Osteoblast (primary cell): ENCODE results near the gene GPR107. TPM values are rescaled to one million over a fixed set of nuclear protein-coding genes. Genes with fewer than 3 reads are reported as not detected.

Experiments
- DNase-seq: peaks from one replicate; pipeline ENCODE4 v3.0.0; 2011; ENCODE audit warnings: low spot score, mixed read lengths; ENCODE audit not compliant: insufficient read length; ENCODE audit errors: missing footprints
- H2AFZ ChIP-seq: 2 replicates; pipeline ENCODE4 v1.6.0; 2011; ENCODE audit warnings: mild to moderate bottlenecking, low read length
- H3K27ac ChIP-seq: 2 replicates; pipeline ENCODE4 v1.5.1; 2011; ENCODE audit warnings: mild to moderate bottlenecking, low read depth, low read length, moderate library complexity
- H3K27me3 ChIP-seq: 2 replicates; pipeline ENCODE4 v1.6.0; 2012; ENCODE audit warnings: mild to moderate bottlenecking, control low read depth, inconsistent platforms, low read length, moderate library complexity; ENCODE audit not compliant: insufficient read depth
- H3K36me3 ChIP-seq: 2 replicates; pipeline ENCODE4 v1.5.1; 2011; ENCODE audit warnings: mild to moderate bottlenecking, low read length, control low read depth, moderate library complexity; ENCODE audit not compliant: insufficient read depth
- H3K4me1 ChIP-seq: 2 replicates; pipeline ENCODE4 v1.5.1; 2011; ENCODE audit warnings: mild to moderate bottlenecking, low read length, control low read depth, moderate library complexity; ENCODE audit not compliant: insufficient read depth
- H3K4me2 ChIP-seq: 2 replicates; pipeline ENCODE4 v1.6.0; 2011; ENCODE audit warnings: mild to moderate bottlenecking, low read length; ENCODE audit not compliant: insufficient read depth
- H3K4me3 ChIP-seq: fragments of 200-600 bp; sonication (generic); 3 replicates; pipeline ENCODE4 v1.5.1; 2012; ENCODE audit warnings: mild to moderate bottlenecking, low read length, inconsistent platforms; ENCODE audit not compliant: insufficient read depth
- H3K79me2 ChIP-seq: 2 replicates; pipeline ENCODE4 v1.6.0; 2012; ENCODE audit warnings: mild to moderate bottlenecking, low read length, control low read depth, inconsistent platforms; ENCODE audit not compliant: insufficient read depth
- H3K9me3 ChIP-seq: 2 replicates; pipeline ENCODE4 v1.5.1; 2011; ENCODE audit warnings: low read depth, low read length, control low read depth
- H4K20me1 ChIP-seq: 2 replicates; pipeline ENCODE4 v1.6.0; 2012; ENCODE audit warnings: mild to moderate bottlenecking, low read length, control low read depth; ENCODE audit not compliant: insufficient read depth
- total RNA-seq: library from RNA; depleted of rRNA; stranded (reverse); fragments of >200 nt; gene quantifications from 2 replicates; pipeline ENCODE4 v1.2.3, GENCODE V29; 2012
- TF ChIP-seq, protein P1 (sequence below): IDR thresholded peaks from 2 replicates; pipeline ENCODE4 v1.5.1; 2011; ENCODE audit warnings: mild to moderate bottlenecking, low read depth, low read length, moderate library complexity; ENCODE audit errors: extremely low read depth

Gene GPR107
- total RNA-seq, 1 donor, result 25.3 TPM

DNA sequence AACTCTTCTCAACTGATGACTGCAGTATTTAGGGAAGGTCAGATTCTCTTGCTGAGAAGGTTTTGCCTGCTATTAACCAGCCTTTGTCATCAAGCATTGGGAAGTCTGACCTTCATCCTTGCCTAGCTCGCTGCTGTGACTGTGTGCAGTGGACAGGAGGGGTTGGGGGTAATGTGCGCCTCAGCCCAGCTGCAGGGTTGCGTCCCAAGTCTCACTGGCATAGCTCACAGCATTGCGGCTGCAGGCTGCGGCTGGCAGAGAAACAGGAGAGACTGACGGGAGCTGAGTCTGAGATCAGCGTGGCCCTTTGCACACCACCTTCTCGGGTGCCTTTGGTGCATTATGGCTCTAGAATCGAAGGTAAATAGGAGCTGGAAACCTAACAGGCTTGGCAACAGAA is 62.6 kb downstream of the GPR107 start:
- Histone ChIP-seq H4K20me1 (no peaks in the 10 kb centered on the region), H2AFZ (no peak overlapping the region), H3K4me3 (no peak overlapping the region), H3K27ac (no peak overlapping the region), H3K4me1 (peaks cover 22% of the 10 kb centered on the region), H3K79me2 (peaks cover 5% of the 10 kb centered on the region), H3K4me2 (no peak overlapping the region), H3K27me3 (no peaks in the 10 kb centered on the region), H3K9me3 (no peaks in the 10 kb centered on the region), H3K36me3 (peaks cover 17% of the 10 kb centered on the region)
- TF ChIP-seq, protein P1, sequence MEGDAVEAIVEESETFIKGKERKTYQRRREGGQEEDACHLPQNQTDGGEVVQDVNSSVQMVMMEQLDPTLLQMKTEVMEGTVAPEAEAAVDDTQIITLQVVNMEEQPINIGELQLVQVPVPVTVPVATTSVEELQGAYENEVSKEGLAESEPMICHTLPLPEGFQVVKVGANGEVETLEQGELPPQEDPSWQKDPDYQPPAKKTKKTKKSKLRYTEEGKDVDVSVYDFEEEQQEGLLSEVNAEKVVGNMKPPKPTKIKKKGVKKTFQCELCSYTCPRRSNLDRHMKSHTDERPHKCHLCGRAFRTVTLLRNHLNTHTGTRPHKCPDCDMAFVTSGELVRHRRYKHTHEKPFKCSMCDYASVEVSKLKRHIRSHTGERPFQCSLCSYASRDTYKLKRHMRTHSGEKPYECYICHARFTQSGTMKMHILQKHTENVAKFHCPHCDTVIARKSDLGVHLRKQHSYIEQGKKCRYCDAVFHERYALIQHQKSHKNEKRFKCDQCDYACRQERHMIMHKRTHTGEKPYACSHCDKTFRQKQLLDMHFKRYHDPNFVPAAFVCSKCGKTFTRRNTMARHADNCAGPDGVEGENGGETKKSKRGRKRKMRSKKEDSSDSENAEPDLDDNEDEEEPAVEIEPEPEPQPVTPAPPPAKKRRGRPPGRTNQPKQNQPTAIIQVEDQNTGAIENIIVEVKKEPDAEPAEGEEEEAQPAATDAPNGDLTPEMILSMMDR, result no peak
- DNase-seq, result no peak

DNA sequence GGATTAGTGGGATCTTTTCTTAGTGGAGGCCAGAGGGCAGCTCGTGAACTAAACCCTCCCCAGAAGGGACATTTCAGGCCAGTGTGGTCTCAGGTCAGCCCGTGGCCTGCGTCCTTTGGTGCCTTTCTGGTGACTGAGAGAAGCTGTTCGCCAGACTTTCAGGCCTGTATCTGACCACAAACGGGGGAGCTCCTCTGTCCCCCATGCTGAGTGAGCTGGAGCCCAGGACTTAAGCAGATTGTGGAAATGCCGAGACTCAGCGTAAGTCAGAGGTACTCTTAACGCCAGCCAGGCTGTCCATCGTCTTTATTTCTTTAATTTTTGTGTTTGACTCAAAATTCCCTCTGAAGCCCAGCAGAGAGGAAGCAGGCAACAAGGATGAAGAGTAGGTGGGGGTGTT is 63.7 kb downstream of the GPR107 start:
- Histone ChIP-seq H3K79me2 (peaks cover 5% of the 10 kb centered on the region), H3K27me3 (no peaks in the 10 kb centered on the region), H3K4me3 (no peak overlapping the region), H3K27ac (peak overlapping the region; percentile 78), H3K36me3 (peaks cover 10% of the 10 kb centered on the region), H3K4me2 (peak overlapping the region; percentile 35), H4K20me1 (no peaks in the 10 kb centered on the region), H3K4me1 (peaks cover 22% of the 10 kb centered on the region), H3K9me3 (no peaks in the 10 kb centered on the region), H2AFZ (no peak overlapping the region)
- DNase-seq, result no peak
- TF ChIP-seq, protein P1, result no peak

DNA sequence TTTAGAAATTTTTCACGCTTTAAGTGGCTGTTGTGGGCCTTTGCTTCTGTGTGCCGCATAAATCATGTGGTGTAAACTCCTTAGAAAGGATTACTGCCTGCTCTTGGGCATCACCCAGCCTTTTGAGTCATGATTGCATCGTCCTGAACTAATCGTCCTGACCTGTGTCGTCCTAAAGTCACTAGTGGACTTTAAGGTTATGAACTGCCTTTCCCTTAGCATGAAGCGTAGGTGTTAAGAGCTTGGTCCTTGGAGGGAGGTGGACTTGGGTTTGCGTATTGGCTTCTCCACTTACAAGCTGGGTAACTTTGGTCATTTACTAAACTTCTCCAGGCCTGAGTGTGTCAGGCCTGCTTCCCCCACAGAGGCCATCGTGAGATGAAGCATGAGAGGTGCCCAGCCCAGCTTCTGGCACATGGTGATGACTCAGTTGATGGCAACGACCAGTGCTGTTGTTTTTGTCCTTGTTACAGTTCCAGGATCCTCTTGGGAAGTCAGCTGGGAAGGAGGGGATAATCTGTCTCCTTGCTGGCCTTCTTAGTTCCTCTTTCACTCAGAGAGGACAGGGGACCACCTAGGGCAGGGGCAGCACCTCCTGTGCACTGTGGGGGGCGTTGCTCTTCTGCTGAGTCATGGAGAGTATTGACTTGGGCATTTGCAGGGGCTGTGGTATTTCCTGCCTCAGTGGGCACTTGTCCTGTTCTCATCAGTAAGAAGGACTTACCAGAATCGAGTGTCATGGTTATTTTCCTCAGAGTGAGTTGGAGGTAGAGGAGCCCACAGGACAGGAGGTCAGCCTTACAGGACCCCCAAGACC is 64.3 kb downstream of the GPR107 start:
- no peaks in the 10 kb centered on the region for H4K20me1 ChIP-seq

More for the DNA sequence above, 64.3 kb downstream of the GPR107 start:
- H3K4me1 ChIP-seq, result peaks cover 22% of the 10 kb centered on the region
- H3K27ac ChIP-seq, result peak overlapping the region; percentile 78
- peaks cover 10% of the 10 kb centered on the region for H3K36me3 ChIP-seq
- H3K27me3 ChIP-seq, result no peaks in the 10 kb centered on the region
- H3K4me2 ChIP-seq, result peak overlapping the region; percentile 35
- H3K4me3 ChIP-seq, result no peak overlapping the region
- peaks cover 5% of the 10 kb centered on the region for H3K79me2 ChIP-seq
- peak; percentile 93 for DNase-seq
- peak overlapping the region; percentile 9 for H2AFZ ChIP-seq
- no peaks in the 10 kb centered on the region for H3K9me3 ChIP-seq
- TF ChIP-seq, protein P1, result no peak
